ENCODE data around the gene BEND3. TPM values are rescaled to one million over a fixed set of nuclear protein-coding genes. Genes with fewer than 3 reads are reported as not detected.

BEND3 gene
- total and polyA plus RNA-seq, 10 of the 15 experiments (the other 5 are each of a cell fraction or from before 2014, with no cell fraction given), result 1.1 to 9.0 (median 3.6) TPM

GRCh38 chr6:107124934-107125348, 9.6 kb upstream of the BEND3 start (continued):
- TF ChIP-seq E4F1 (IDR thresholded peaks at IDR 0.05; ENCODE audit: borderline replicate concordance, partially characterized antibody) (no peak), IRF3 (IDR thresholded peaks at IDR 0.05) (no peak), TARDBP (IDR thresholded peaks at IDR 0.05; ENCODE audit: borderline replicate concordance) (no peak), MEF2A (IDR thresholded peaks at IDR 0.05; ENCODE audit: insufficient read depth, low read depth, low read length) (no peak), TCF12 (IDR thresholded peaks at IDR 0.05; ENCODE audit: low read depth, low read length) (no peak), MTA2 (IDR thresholded peaks at IDR 0.05; ENCODE audit: low read depth) (no peak), TCF7 (IDR thresholded peaks at IDR 0.05; ENCODE audit: borderline replicate concordance) (no peak), RAD21 (IDR thresholded peaks at IDR 0.05; ENCODE audit: insufficient read depth, low read depth, low read length) (peak; percentile 27; the same call in 1 of the 2 replicates), USF2 (IDR thresholded peaks at IDR 0.05; ENCODE audit: borderline replicate concordance, low read depth, low read length) (no peak)

Data from GM12878 (cell line).